GM19438 (cell line): ENCODE data around the gene ANXA4.
"Not testable (repeated sequence)": the region's sequence is repeated elsewhere in the genome, so short reads cannot be mapped to it uniquely, and the experiment has no call there.

Experiments
- ATAC-seq: cut with Tn5 transposase; IDR thresholded peaks from one replicate; pipeline ENCODE4 v1.9.1; 2021; ENCODE audit warnings: low read depth; ENCODE audit not compliant: unreplicated experiment

The ANXA4 gene

DNA sequence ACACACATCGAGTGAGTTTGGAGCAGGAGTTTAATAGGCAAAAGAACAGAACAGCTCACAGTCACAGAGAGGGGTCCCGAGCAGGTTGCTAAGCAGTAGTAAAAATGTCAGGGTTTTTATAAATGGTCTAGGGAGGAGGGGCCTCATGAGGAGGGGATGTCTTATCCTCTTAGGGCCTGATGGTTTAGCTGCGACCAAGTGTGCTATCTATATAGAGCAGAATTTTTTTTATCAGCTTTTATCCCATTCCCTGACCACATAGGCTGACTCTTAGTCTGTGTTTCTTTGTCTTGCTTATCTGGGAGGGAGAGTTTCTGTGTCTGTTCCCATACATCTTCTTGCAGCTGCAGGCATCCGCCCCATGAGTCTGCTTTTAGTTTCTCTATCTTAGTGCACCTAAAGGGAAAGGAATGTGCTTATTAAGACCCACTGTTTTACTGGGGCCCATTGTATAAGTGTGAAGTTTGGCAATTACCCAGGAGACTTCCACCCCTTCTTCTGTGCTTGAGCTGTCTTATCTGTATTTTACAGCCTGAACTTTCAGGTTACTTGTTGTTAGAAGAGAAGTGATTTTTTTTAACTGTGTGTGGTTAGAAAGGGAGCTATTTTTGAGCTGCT is 57.1 kb downstream of the ANXA4 start:
- ATAC-seq = no peak

DNA sequence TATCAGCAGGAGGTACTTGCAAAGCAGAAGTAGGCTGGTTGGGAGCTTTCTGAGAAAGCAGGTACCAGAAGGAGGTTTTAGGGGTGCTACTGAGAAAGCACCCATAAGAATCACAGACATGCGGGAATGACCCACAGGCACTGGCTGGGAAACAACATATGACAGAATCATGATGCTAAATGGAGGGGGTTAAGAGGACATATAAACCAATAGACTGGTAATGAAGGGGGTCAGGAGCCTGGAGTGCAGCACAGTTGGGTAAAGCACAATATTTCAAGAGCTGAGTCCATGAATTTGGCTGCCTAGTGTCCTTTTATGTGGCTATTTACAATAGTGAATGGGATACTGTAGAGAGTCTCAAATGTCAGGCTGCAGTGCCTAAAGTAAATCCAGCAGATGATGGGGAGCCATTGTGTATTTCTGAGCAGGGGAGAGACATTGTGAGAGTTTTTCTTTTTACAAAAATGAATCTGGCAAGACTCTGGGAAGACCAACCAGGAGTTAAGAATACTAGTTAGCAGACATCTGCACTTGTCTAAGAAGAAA is 59.9 kb downstream of the ANXA4 start:
- ATAC-seq = no peak

DNA sequence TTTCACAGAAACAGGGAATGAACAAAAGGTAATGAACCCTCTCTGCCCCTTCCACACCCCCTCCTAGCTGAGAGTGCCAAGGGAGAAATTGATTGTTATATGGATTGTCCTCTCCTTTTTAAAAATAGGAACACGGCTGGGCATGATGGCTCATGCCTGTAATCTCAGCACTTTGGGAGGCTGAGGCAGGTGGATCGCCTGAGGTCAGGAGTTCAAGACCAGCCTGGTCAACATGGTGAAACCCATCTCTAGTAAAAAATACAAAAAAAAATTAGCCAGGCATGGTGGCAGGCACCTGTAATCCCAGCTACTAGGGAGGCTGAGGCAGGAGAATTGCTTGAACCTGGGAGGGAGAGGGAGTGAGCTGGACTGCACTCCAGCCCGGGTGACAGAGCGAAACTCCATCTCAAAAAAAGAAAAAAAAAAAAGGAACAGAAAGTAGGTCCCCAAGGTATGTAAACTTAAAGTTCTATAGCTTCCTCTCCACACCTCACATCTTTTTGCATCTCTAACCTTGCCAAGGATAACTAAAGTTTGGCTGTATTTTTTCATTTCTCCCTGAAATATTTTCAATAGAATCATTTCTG is 60.9 kb downstream of the ANXA4 start:
- peak; percentile 52 for ATAC-seq

DNA sequence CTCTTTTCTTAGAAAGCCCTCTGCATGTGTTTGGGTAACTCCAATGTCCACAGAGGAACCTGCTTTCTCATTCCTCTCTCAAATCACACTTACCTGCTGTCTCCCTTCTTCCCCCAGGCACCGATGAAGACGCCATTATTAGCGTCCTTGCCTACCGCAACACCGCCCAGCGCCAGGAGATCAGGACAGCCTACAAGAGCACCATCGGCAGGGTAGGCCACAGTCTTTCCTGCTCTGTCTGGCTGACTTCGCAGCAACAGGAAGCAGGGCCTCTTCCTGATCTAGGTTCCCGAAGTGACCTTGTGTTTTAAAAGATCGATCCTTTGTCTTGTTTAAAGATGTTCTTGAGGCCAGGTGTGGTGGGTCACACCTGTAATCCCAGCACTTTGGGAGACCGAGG is 62.5 kb downstream of the ANXA4 start:
- ATAC-seq = no peak

GRCh38 chr2:69805887-69806286 is 64.0 kb downstream of the ANXA4 start:
- no peak for ATAC-seq

- no peak for ATAC-seq
These were observed 66.0 kb downstream of the ANXA4 start for GRCh38 chr2:69807821-69808540.

DNA sequence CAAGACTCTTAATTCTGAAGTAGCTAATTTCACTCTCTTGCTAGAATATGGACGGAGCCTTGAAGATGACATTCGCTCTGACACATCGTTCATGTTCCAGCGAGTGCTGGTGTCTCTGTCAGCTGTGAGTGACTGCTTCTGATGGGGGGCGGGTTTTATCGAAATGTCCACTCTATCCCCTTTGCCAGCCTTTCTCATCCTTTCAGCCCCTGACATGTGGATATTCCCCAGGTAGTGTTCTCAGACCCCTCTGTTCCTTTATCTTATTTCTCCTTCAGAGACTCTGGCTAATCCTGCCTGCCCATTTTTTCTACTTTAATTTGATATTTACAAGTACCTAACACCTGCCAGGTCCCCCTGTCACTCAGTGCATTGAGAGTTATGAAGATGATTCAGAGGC is 68.6 kb downstream of the ANXA4 start:
- no peak for ATAC-seq

GRCh38 chr2:69811018-69811417 is 69.1 kb downstream of the ANXA4 start:
- ATAC-seq = no peak

DNA sequence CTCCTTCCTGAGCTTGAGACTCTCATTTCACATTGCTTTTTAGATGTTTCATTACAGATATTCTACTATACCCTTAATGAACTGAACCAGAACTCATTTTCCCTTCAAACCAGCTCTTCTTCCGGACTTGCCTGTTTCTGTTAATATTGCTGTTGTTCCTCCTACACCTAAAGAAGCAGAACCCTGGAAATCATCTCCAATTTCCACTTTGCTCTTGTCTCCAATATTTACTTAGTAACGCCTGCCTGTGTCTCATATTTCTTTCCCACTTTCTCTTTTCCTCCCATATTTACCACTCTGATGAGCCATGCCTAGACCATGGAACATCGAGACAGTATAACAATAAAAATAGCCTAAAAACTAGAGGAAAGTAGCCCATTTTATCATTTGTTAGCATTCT is 69.7 kb downstream of the ANXA4 start:
- ATAC-seq = no peak

- ATAC-seq = no peak
These were observed 73.8 kb downstream of the ANXA4 start for GRCh38 chr2:69815717-69816116.

DNA sequence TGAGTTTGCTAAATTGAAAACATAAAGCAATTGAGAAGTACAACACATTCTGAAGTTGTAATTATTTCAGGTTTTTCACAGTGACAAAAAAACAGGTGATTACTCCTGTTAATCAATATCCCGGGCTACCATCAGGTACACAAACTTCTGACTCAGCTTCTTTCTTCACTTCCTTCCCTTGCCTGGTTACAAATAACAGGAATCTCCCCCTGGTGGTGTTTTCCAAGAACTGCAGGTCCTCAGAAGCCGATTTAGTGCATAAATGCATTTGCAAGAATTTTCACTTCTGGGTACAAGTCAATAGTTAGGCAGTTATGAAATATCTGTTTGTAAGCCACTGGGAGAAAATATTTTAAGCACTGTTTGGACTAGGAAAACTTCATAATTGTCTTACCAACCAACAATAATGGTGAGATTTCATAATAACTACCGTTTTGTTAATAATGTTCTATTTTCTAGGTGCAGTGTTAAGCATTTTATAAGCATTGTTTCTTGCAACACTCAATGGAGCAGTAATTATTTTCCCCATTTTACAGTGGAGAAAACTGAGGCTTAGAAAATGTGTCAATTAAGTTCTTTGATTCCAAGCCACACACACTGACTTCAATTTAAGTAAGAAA is 75.1 kb downstream of the ANXA4 start:
- ATAC-seq = no peak

DNA sequence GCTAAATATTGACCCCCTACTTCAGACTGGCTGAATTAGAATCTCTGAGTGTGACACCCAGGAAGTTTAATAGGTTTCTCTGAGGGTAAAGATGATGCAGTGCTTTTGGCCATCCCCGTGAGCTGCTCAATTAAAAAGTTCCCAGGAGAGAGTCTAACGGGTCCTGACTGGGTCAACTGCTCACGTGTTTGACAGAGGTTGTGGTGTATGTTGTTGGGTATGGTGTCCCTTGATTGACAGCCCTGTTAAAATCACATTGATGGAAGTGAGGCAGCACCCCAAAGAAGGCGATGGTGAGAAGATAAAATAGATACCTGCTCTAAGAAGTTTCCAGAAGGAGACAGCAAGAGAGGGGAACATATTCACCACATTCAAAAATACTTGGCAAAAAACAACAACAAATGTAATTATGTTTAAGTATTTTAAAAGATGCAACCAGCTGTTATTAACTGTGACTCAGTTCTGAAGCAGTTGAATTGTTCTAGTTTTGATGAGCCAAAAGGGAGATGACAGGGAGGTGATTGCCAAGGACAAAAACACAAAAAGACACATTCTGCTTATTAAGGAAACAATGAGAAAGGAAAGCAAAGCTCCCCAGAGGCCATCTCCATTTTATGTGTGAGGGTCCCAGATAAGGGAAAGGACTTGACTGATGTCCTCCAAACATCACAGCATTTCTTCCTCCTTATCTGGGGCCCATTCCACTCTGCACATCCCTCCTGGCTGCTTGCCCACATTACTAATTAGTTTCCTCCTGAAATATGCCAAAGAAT is 76.0 kb downstream of the ANXA4 start:
- ATAC-seq = no peak

DNA sequence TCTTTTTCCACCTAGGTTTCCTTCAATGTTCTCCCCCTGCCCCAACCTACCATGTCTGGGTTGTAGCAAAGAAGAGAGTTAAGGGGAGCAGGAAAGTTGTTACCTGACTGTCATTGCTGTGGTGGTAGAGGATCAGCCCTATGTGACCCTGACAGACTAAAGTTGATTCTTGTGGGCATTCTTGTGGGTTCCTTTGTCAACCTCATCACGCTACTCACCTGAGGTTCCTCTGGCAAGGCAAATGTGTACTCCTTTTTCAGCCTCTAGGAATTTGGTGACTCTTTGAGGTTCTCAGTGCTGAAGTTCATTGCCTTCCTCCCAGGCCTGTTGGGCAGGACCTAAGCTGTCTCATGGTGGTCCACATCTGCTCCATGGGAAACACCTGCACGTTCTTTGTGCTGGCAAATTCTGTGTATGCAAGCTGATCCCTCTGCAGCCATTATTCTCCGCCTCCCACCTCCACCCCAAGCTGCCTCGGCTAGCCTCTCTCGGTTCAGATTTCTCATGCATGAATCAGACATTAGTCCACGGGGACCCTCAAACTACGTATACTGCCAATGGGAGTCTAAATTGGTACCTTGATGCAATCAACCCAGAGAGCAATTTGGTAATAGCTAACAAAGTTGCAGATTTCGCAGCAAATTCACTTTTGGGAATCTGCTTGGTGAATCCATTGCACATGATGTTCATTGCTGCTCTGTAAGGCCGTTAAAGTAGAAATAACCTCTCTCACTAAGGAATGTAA is 86.0 kb downstream of the ANXA4 start:
- ATAC-seq = no peak

- ATAC-seq = no peak
These were observed 87.0 kb downstream of the ANXA4 start for GRCh38 chr2:69828938-69829255.

DNA sequence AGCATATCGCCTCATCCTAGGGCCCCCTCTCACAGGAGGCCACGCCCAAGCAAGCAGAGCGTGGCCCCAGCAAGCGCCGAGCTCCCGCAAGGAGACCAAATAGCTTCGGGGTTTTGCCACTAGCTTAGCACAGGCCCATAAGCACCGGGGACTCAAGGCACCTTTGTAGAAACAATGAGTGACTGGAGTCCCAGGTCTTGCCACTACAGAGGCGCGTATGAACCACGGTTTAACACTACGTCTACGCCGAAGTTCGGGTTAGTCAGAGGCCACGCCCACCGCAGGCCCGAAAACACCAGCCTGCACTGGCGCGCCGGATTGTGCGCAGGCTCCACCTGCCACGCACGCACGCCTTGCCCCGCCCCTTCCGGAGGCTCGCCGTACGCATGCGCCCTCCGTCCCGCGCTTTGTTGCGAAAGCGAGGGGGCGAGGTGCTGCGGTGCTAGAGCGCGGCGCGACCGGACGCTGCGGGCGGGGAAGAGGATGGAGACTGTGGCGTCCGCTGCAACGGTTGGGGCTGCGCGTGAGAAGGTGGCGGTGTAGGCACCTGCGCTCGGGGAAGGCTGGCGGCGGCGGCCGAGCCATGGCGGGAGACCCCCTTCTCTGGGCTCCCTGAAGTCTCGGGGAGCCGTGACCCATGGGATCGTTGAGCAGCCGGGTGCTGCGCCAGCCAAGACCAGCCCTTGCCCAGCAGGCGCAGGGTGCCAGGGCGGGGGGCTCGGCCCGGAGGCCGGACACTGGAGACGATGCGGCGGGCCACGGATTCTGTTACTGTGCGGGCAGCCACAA is 87.5 kb downstream of the ANXA4 start, which contains the start of gene GMCL1:
Gene GMCL1, plus strand, starts transcription at position 405 of the 789 bp plus-strand sequence. Its CDS starts 233 bp downstream, at position 638.
- peak; percentile 85 for ATAC-seq

- ATAC-seq = peak; percentile 36
These were observed 88.3 kb downstream of the ANXA4 start for GRCh38 chr2:69830045-69830905.

DNA sequence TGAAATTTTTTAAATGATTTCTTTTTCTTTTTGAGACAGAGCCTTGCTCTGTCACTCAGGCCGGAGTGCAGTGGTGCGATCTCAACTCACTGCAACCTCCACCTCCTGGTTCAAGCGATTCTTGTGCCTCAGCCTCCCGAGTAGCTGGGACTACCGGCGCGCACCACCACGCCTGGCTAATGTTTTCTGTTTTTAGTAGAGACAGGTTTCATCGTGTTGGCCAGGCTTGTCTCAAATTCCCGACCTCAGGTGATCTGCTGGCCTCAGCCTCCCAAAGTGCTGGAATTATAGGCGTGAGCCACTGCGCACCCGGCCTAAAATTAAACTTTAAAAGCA is 88.9 kb downstream of the ANXA4 start:
- not testable (repeated sequence) for ATAC-seq

DNA sequence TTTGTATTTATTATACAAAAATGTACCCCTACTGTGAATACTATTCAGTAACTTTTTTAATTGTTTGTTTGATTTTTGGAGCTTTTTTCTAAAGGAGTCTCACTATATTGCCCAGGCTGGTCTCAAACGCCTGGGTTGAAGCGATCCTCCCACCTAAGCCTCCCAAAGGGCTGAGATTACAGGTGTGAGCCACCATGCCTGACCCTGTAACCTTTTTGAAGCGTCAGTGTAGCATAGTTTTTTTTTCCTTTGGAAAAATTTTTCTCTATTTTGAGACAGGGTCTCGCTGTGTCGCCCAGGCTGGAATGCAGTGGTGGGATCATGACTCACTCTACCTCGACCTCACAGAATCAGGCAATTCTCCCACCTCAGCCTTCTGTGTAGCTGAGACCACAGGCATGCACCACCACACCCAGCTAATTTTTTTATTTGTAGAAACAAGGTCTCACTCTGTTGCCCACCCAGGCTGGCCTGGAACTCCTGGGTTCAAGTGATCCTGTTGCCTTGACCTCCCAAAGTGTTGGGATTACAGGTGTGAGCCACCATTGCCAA is 89.5 kb downstream of the ANXA4 start:
- ATAC-seq = no peak
